Gastroesophageal sphincter (tissue), 4 donors: ENCODE measurements around the gene ABAT. TPM values are rescaled to one million over a fixed set of nuclear protein-coding genes. Genes with fewer than 3 reads are reported as not detected.

Experiments used
- ATAC-seq: fragments of 150-250 bp; one replicate; pipeline ENCODE4 v1.9.1; 2016; ENCODE audit warnings: mild to moderate bottlenecking, moderate library complexity
- H3K27ac ChIP-seq, 4 donors: fragments of 200-600 bp; sonication (generic) in 3 of 4; 1 replicate in 3 of 4; 2 replicates in 1 of 4; pipeline ENCODE4 v1.5.1; 2016 to 2019
- H3K27me3 ChIP-seq: fragments of 200-600 bp; sonication (generic); one replicate; pipeline ENCODE4 v1.5.1; 2019
- H3K36me3 ChIP-seq, 2 donors: fragments of 200-600 bp; sonication (generic); one replicate each; pipeline ENCODE4 v1.5.1; 2019; ENCODE audit warnings: control low read depth in 1 of 2
- H3K4me1 ChIP-seq, 3 donors: fragments of 200-600 bp; sonication (generic); 1 replicate in 2 of 3; 2 replicates in 1 of 3; pipeline ENCODE4 v1.5.1; 2016 to 2019; ENCODE audit warnings: control low read depth in 2 of 3
- H3K4me3 ChIP-seq, 2 donors: fragments of 200-600 bp; sonication (generic); one replicate each; pipeline ENCODE4 v1.5.1; 2019; ENCODE audit warnings: mild to moderate bottlenecking in 1 of 2, moderate library complexity in 1 of 2
- H3K9me3 ChIP-seq, 3 donors: fragments of 200-600 bp; sonication (generic); one replicate each; pipeline ENCODE4 v1.5.1; 2017 to 2019; ENCODE audit warnings: control low read depth in 2 of 3
- CTCF ChIP-seq, 4 experiments: fragments of 200-600 bp in 2 of 4; fragments of 450-650 bp in 2 of 4; sonication (generic) in 1 of 4; IDR thresholded peaks; one replicate each; pipeline ENCODE4 v1.5.1; 2017 to 2019; ENCODE audit warnings: antibody characterized with exemption in 4 of 4, mild to moderate bottlenecking in 2 of 4, moderate library complexity in 2 of 4
- EP300 ChIP-seq: sonication (generic); formaldehyde crosslinking; IDR thresholded peaks from one replicate; pipeline ENCODE4 v1.6.1; 2017; ENCODE audit warnings: antibody characterized with exemption, mild to moderate bottlenecking
- POLR2A ChIP-seq, 2 donors: fragments of 450-650 bp; IDR thresholded peaks; one replicate each; pipeline ENCODE4 v1.6.1; 2017; ENCODE audit warnings: antibody characterized with exemption in 2 of 2, mild to moderate bottlenecking in 2 of 2, moderate library complexity in 1 of 2
- POLR2AphosphoS5 ChIP-seq: sonication (generic); formaldehyde crosslinking; IDR thresholded peaks from one replicate; pipeline ENCODE4 v1.6.1; 2017; ENCODE audit warnings: antibody characterized with exemption
- WGBS, 2 donors: methylation state at CpG; one replicate each; pipeline ENCODE4 v1.1.5; 2018; ENCODE audit warnings: low coverage in 1 of 2; 5-methylcytosine and 5-hydroxymethylcytosine counted together
- total RNA-seq, 4 donors: library from RNA; depleted of rRNA; stranded (reverse); fragments of >200 nt; gene quantifications; one replicate each; pipeline ENCODE4 v1.1.0, GENCODE V29; 2016

The ABAT gene
- total RNA-seq, 4 donors from 2014 or later: 5.3 to 15.6 (median 10.3) TPM

GRCh38 chr16:8675183-8676159 is 1.1 kb downstream of the ABAT start:
- Histone ChIP-seq H3K36me3 (peaks cover 0 to under 1% of the 10 kb centered on the region in 2 donors), H3K9me3 (peaks cover 0 to 4% (median 0%) of the 10 kb centered on the region in 3 donors), H3K27me3 (no peaks in the 10 kb centered on the region), H3K4me3 (peak overlapping the region; percentile 71 to 73), H3K27ac (no peak overlapping the region), H3K4me1 (peaks cover 0 to 18% (median 4%) of the 10 kb centered on the region in 3 donors)
- no peak for ATAC-seq
- TF ChIP-seq EP300 (no peak), POLR2AphosphoS5 (no peak), POLR2A (IDR thresholded peaks at IDR 0.05) (no peak), CTCF (IDR thresholded peaks at IDR 0.05) (no peak)
- WGBS, 2 donors: 52 to 70% methylated on average over 4 to 9 of the region's 13 CpGs

- H3K36me3 ChIP-seq: no peaks in the 10 kb centered on the region
- ATAC-seq: no peak
- no peak overlapping the region for H3K4me3 ChIP-seq
- H3K4me1 ChIP-seq: peaks cover 0 to 18% (median 4%) of the 10 kb centered on the region in 3 donors
- WGBS, 2 donors: 87% methylated on average over 3 of the region's 5 CpGs; no CpG with 5 or more reads in 1 of the 2 donors
- no peak for TF ChIP-seq POLR2A (IDR thresholded peaks at IDR 0.05)
- TF ChIP-seq POLR2AphosphoS5: no peak
- TF ChIP-seq CTCF (IDR thresholded peaks at IDR 0.05): no peak
- TF ChIP-seq EP300: no peak
- no peak overlapping the region for H3K27ac ChIP-seq
- peaks cover 0 to 4% (median 0%) of the 10 kb centered on the region in 3 donors for H3K9me3 ChIP-seq
- no peaks in the 10 kb centered on the region for H3K27me3 ChIP-seq
Observed at GRCh38 chr16:8676160-8676547, 1.7 kb downstream of the ABAT start.

- no peaks in the 10 kb centered on the region for H3K36me3 ChIP-seq
- H3K27me3 ChIP-seq: no peaks in the 10 kb centered on the region
- ATAC-seq: no peak
- H3K4me3 ChIP-seq: no peak overlapping the region
- peaks cover 0 to 18% (median 4%) of the 10 kb centered on the region in 3 donors for H3K4me1 ChIP-seq
- H3K27ac ChIP-seq: no peak overlapping the region
- peaks cover 0 to 4% (median 0%) of the 10 kb centered on the region in 3 donors for H3K9me3 ChIP-seq
- WGBS, 2 donors: 85 to 90% methylated on average over 2 to 5 of the region's 7 CpGs
- TF ChIP-seq POLR2AphosphoS5: no peak
- no peak for TF ChIP-seq CTCF (IDR thresholded peaks at IDR 0.05)
- no peak for TF ChIP-seq POLR2A (IDR thresholded peaks at IDR 0.05)
- no peak for TF ChIP-seq EP300
Observed at GRCh38 chr16:8676737-8677375, 2.4 kb downstream of the ABAT start.

- ATAC-seq: no peak
- TF ChIP-seq CTCF (IDR thresholded peaks at IDR 0.05) (no peak), POLR2A (IDR thresholded peaks at IDR 0.05) (no peak), POLR2AphosphoS5 (no peak), EP300 (no peak)
- Histone ChIP-seq H3K4me3 (no peak overlapping the region), H3K36me3 (no peaks in the 10 kb centered on the region), H3K9me3 (peaks cover 0 to 4% (median 0%) of the 10 kb centered on the region in 3 donors), H3K27ac (no peak overlapping the region), H3K27me3 (no peaks in the 10 kb centered on the region), H3K4me1 (peaks cover 0 to 18% (median 4%) of the 10 kb centered on the region in 3 donors)
- 92 to 100% methylated on average over 2 to 3 of the region's 5 CpGs for WGBS, 2 donors
Observed at GRCh38 chr16:8677481-8677880, 3.1 kb downstream of the ABAT start.
